Psoas muscle (tissue), 8 donors: ENCODE results near the gene HDAC1. TPM values are rescaled to one million over a fixed set of nuclear protein-coding genes. Genes with fewer than 3 reads are reported as not detected.
A peak's percentile ranks its signal among the peaks of the same experiment; 100 is the strongest.

ENCODE experiments used
- ATAC-seq, 4 donors: fragments of 200-7000 bp; cut with Tn5 transposase; one replicate each; pipeline ENCODE4 v1.9.1; 2020; ENCODE audit warnings: moderate library complexity in 3 of 4, mild to moderate bottlenecking in 2 of 4
- DNase-seq, 2 donors: peaks; one replicate each; pipeline ENCODE4 v3.0.0-alpha.2; 2020
- H3K27ac ChIP-seq: fragments of 200-600 bp; one replicate; pipeline ENCODE4 v1.8.0; 2022
- H3K27me3 ChIP-seq, 3 donors: fragments of 200-600 bp in 1 of 3; one replicate each; pipeline versions ENCODE4 v1.6.1 to v1.8.0; 2013 to 2022; ENCODE audit warnings: low read length in 2 of 3, mild to moderate bottlenecking in 2 of 3, moderate library complexity in 1 of 3; ENCODE audit not compliant: insufficient read depth in 3 of 3
- H3K36me3 ChIP-seq, 2 donors: fragments of 200-600 bp in 1 of 2; one replicate each; pipeline versions ENCODE4 v1.6.1 to v1.8.0; 2013 to 2022; ENCODE audit warnings: low read depth in 1 of 2, mild to moderate bottlenecking in 1 of 2, moderate library complexity in 1 of 2; ENCODE audit not compliant: insufficient read depth in 1 of 2
- H3K4me1 ChIP-seq: fragments of 200-600 bp; one replicate; pipeline ENCODE4 v1.8.0; 2022
- H3K4me3 ChIP-seq: fragments of 200-600 bp; one replicate; pipeline ENCODE4 v1.8.0; 2022; ENCODE audit warnings: mild to moderate bottlenecking
- H3K9me3 ChIP-seq: fragments of 200-600 bp; one replicate; pipeline ENCODE4 v1.8.0; 2022
- WGBS, 3 donors: extraction: QIAGEN DNeasy Blood & Tissue Kit; methylation state at CpG; one replicate each; pipeline versions ENCODE4 v1.1.6 to v1.1.7; 2013; 5-methylcytosine and 5-hydroxymethylcytosine counted together
- intact Hi-C, 2 donors: fragments of 100-400 bp; cut with DNase I; formaldehyde crosslinking; loops; one replicate each; pipeline versions ENCODE4 v1.11.0 to v1.14.2; 2022
- polyA plus RNA-seq, 3 donors: library from polyadenylated mRNA; stranded (reverse); fragments of 200-250 nt; gene quantifications; one replicate each; pipeline ENCODE4 v1.2.3, GENCODE V29; 2013
- total RNA-seq, 4 donors: library from RNA; stranded (reverse); fragmentation: NEBNext Ultra II Directional in 2 of 4; extraction: Animal tissue kit (Norgen Biotek cat#: 25700) in 2 of 4; gene quantifications; one replicate each; pipeline versions ENCODE4 v1.2.1 to v1.2.4, GENCODE V29; 2021 to 2023
- TF ChIP-seq, protein P1 (sequence below): fragments of 200-600 bp; IDR thresholded peaks from one replicate; pipeline ENCODE4 v1.8.0; 2022; ENCODE audit warnings: antibody characterized with exemption
- donor health status: healthy with polysubstance abuse.
- donor health status: DM: no; HTN: no; CAD: no; lungs with moderate emphysema.
- donor health status: Bipolar disorder and iron deficiency.
- donor health status: healthy.
- donor health status: DM: yes; HTN: yes; CAD: no.
- donor health status: DM: no; HTN: no; CAD: no.
- donor health status: DM: no; HTN: no; CAD: no.
- donor health status: DM: yes; HTN: yes; CAD: no.

HDAC1 gene
- total and polyA plus RNA-seq, 7 donors: 11.8 to 23.1 (median 16.7) TPM

DNA sequence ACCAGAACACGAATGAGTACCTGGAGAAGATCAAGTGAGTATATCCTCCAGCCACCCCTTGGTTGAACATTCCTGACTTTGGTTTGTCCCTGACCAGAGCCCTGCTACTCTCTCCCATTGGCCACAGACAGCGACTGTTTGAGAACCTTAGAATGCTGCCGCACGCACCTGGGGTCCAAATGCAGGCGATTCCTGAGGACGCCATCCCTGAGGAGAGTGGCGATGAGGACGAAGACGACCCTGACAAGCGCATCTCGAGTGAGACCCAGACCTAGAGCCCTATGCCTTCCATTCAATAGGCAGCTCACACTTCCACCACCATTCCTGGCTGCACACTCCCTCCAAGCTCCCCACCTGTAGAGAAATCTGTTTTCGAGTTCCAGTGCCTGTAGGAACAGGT, 39.7 kb downstream of the HDAC1 start:
- Histone ChIP-seq H3K9me3 (no peaks in the 10 kb centered on the region), H3K27me3 (no peaks in the 10 kb centered on the region), H3K27ac (no peak overlapping the region), H3K36me3 (peaks cover 2 to 62% of the 10 kb centered on the region in 2 donors), H3K4me1 (no peaks in the 10 kb centered on the region), H3K4me3 (no peak overlapping the region)
- TF ChIP-seq, protein P1, sequence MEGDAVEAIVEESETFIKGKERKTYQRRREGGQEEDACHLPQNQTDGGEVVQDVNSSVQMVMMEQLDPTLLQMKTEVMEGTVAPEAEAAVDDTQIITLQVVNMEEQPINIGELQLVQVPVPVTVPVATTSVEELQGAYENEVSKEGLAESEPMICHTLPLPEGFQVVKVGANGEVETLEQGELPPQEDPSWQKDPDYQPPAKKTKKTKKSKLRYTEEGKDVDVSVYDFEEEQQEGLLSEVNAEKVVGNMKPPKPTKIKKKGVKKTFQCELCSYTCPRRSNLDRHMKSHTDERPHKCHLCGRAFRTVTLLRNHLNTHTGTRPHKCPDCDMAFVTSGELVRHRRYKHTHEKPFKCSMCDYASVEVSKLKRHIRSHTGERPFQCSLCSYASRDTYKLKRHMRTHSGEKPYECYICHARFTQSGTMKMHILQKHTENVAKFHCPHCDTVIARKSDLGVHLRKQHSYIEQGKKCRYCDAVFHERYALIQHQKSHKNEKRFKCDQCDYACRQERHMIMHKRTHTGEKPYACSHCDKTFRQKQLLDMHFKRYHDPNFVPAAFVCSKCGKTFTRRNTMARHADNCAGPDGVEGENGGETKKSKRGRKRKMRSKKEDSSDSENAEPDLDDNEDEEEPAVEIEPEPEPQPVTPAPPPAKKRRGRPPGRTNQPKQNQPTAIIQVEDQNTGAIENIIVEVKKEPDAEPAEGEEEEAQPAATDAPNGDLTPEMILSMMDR: no peak
- intact Hi-C loops: no loop called here
- no peak for DNase-seq
- ATAC-seq: no peak
- 87 to 90% (median 89%) methylated on average over 12 of the region's 12 CpGs for WGBS, 3 donors

DNA sequence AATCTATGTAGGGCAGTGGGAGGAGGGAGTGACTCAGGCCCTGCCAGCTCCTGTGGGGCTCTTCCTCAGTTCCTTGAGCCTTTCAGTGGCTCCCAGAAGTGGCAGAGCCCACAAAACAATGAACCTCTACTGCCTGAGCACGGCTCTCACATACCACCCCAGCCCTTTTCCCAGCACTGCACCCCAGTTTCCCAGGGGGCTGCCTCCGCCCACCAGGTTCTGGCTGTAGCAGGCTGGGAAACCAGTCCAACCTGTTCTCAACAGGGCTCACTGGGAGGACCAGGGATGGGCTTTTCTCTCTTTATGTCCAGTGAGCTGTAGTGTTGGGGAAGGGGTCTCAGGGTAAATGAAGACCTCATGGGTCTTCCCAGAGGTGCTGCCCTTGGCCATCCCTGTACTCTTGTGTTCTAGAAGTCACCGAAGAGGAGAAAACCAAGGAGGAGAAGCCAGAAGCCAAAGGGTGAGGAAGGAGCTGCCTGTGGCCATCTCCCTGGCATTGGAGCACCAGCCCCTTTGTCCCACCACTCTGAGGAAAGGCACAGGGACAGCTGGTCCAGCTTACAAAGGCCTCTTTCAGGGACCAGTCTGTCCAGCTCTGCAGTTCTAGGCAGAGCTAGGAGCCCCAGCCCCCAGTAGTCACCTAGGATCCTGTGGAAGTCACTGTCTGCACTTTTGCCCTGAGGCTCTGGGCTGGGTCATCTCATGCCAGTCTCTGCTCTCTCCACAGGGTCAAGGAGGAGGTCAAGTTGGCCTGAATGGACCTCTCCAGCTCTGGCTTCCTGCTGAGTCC, 40.6 kb downstream of the HDAC1 start:
- H3K27ac ChIP-seq: no peak overlapping the region

DNA sequence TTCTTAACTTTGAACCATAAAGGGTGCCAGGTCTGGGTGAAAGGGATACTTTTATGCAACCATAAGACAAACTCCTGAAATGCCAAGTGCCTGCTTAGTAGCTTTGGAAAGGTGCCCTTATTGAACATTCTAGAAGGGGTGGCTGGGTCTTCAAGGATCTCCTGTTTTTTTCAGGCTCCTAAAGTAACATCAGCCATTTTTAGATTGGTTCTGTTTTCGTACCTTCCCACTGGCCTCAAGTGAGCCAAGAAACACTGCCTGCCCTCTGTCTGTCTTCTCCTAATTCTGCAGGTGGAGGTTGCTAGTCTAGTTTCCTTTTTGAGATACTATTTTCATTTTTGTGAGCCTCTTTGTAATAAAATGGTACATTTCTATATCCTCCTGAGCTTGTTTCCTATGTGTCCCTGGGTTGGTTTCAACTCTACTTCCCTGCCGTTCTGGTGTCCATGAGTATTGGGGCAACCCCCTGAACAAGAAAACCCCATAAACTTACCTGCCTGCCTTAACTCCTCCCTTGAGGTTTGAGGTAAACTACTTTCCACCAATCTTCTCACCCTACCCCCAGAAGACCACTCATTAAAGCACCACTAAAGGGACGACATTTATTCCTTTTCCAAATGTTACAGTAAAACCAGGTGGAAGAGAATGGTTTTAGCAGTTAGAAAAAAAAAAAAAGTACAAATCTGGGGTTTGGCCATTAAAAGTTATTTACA, 41.5 kb downstream of the HDAC1 start:
- H3K36me3 ChIP-seq: peaks cover 2 to 43% of the 10 kb centered on the region in 2 donors

More for the DNA sequence above, 40.6 kb downstream of the HDAC1 start:
- TF ChIP-seq, protein P1: no peak
- ATAC-seq: no peak
- no peak overlapping the region for H3K4me3 ChIP-seq
- intact Hi-C loops: no loop called here
- DNase-seq: no peak
- no peaks in the 10 kb centered on the region for H3K27me3 ChIP-seq
- peaks cover 2 to 53% of the 10 kb centered on the region in 2 donors for H3K36me3 ChIP-seq
- 83 to 86% (median 84%) methylated on average over 3 of the region's 3 CpGs for WGBS, 3 donors
- no peaks in the 10 kb centered on the region for H3K9me3 ChIP-seq
- H3K4me1 ChIP-seq: no peaks in the 10 kb centered on the region

DNA sequence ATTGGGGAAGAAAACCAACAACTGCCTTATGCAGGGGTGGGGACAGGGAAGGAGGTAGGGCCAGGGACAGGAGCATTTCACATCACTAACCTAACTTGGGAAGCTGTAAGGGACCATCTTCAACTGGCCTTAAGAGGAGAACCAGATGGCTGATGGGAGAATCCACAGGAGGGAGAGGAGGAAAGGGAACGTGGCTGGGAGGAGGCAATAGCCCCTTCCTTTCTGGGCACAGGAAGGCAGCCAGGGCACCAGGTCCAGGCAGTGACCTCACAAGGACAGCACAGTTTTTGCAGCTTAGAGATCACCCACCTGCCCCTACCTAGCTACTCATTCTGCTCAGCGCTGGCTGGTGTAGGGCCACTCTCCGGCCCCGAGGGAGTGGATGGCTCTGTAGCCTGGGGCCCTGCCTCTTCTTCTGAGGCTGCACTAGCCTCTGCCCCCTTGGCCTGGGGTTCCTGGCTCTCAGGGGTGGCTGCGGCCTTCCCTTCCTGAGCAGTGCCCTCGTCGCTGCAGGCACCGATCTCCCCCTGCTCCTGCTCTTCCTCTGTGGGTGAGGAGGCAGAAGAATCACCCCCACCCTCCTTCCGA, 42.5 kb downstream of the HDAC1 start:
- no peak for DNase-seq
- Histone ChIP-seq H3K27me3 (no peaks in the 10 kb centered on the region), H3K9me3 (no peaks in the 10 kb centered on the region), H3K36me3 (peaks cover 0 to 34% of the 10 kb centered on the region in 2 donors), H3K4me3 (peak overlapping the region; percentile 74), H3K4me1 (no peaks in the 10 kb centered on the region), H3K27ac (no peak overlapping the region)
- 64 to 74% (median 66%) methylated on average over 5 to 9 of the region's 9 CpGs for WGBS, 3 donors
- TF ChIP-seq, protein P1: no peak
- intact Hi-C loops: no loop called here
- no peak for ATAC-seq

More for the DNA sequence above, 41.5 kb downstream of the HDAC1 start:
- Histone ChIP-seq H3K27me3 (no peaks in the 10 kb centered on the region), H3K4me1 (no peaks in the 10 kb centered on the region), H3K27ac (no peak overlapping the region), H3K9me3 (no peaks in the 10 kb centered on the region), H3K4me3 (no peak overlapping the region)
- no peak for ATAC-seq
- 67 to 85% (median 69%) methylated on average over 3 of the region's 3 CpGs for WGBS, 3 donors
- no peak for DNase-seq
- intact Hi-C loops: no loop called here
- TF ChIP-seq, protein P1: no peak
